ENCODE results near the gene ANKMY1.

ANKMY1 gene

DNA sequence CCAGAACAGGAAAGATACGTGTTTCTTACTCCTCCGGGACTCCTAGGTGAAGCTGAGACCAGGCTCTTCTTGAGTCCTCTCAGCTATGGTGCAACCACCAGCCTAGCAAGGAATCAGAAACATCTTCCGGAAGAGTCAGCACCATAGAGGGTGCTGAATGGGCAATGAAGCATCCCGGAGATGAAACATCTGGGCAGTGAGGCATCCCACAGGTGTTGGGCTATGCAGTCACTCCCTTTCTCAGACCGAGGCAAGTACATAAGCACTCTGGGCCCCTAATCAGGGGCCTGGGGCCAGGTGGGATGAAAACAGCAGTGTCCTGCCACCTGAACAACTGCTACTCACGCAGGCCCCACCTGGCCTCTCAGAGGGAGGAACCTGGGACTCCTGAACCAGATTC is 27.3 kb upstream of the ANKMY1 start:
- DNase-seq (ENCODE audit: low read depth), result no peak
- TF ChIP-seq CTCF (IDR thresholded peaks at IDR 0.05; ENCODE audit: low read length, missing control alignments), result no peak
- peak overlapping the region; percentile 99 for H3K4me3 ChIP-seq (replicated peaks; ENCODE audit: low read depth, low read length)

- DNase-seq (ENCODE audit: low read depth), result peak; percentile 47
- no peak overlapping the region for H3K4me3 ChIP-seq (replicated peaks; ENCODE audit: low read depth, low read length)
- no peak for TF ChIP-seq CTCF (IDR thresholded peaks at IDR 0.05; ENCODE audit: low read length, missing control alignments)
Measured at GRCh38 chr2:240584486-240585031, 26.8 kb upstream of the ANKMY1 start.

DNA sequence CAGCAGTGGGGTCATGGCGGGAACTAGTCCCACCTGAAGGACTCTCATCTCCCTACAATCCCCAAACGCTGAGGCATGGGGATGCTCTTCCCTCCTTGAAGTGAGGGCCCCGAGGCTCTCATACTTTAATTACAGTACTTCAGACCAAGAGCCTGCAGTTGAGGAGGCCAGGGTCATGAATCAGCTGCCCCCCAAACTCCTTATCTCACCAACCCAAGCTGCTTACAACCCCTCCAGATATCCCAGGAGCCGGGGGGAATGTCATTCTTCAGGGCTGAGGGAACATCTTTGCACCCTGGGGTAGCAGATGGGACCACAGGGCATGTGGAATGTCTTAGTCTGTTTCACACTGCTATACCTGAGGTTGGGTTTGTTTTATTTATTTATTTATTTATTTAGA is 26.0 kb upstream of the ANKMY1 start:
- no peak overlapping the region for H3K4me3 ChIP-seq (replicated peaks; ENCODE audit: low read depth, low read length)
- DNase-seq (ENCODE audit: low read depth), result no peak
- no peak for TF ChIP-seq CTCF (IDR thresholded peaks at IDR 0.05; ENCODE audit: low read length, missing control alignments)

DNA sequence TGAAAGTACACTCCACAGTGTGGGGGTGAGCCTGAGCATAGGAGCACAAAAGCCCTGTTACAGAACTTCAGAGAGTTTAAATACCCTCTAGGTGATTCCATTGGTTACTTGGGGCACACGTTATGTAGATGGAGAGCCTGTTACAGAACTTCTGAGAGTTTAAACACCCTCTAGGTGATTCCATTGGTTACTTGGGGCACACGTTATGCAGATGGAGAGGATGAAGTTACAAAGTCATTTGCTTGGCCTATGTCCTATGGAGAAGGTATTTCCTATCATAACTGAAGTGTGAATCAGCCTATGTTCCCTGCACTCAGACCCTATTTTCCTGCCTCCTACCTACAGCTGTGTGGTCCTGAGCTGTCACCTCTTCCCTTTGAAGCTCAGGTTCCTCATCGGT is 25.0 kb upstream of the ANKMY1 start:
- TF ChIP-seq CTCF (IDR thresholded peaks at IDR 0.05; ENCODE audit: low read length, missing control alignments), result no peak
- no peak for DNase-seq (ENCODE audit: low read depth)
- no peak overlapping the region for H3K4me3 ChIP-seq (replicated peaks; ENCODE audit: low read depth, low read length)

DNA sequence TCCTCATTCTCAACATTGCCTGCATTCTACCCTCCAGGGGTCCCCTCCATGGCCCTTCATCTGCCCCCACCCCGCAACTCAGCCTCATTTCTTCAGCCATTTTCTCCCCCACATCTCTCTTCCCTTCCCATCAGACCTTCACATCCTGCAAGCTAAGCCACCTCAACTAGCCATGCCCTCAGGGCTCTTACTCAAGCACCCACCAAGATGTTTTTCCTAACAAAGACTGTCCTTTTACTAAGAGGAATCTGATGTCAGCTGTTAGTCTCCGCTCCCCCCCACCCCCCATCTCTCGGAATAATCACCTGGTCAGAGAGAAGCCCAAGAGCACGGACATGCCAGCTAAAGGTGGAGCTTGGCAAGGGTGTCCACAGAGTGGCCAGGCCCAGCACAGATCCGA is 24.0 kb upstream of the ANKMY1 start:
- DNase-seq (ENCODE audit: low read depth), result no peak
- H3K4me3 ChIP-seq (replicated peaks; ENCODE audit: low read depth, low read length), result no peak overlapping the region
- no peak for TF ChIP-seq CTCF (IDR thresholded peaks at IDR 0.05; ENCODE audit: low read length, missing control alignments)

GRCh38 chr2:240579771-240580614 is 22.2 kb upstream of the ANKMY1 start:
- no peak overlapping the region for H3K4me3 ChIP-seq (replicated peaks; ENCODE audit: low read depth, low read length)
- no peak for TF ChIP-seq CTCF (IDR thresholded peaks at IDR 0.05; ENCODE audit: low read length, missing control alignments)
- peak; percentile 94 for DNase-seq (ENCODE audit: low read depth)
